CD14-positive monocyte (primary cell): ENCODE results near the gene GRXCR2. TPM values are rescaled to one million over a fixed set of nuclear protein-coding genes. Genes with fewer than 3 reads are reported as not detected.

Source experiments
- DNase-seq, 3 donors: peaks; one replicate each; pipeline ENCODE4 v3.0.0-alpha.2; 2011 to 2022
- H2AFZ ChIP-seq: 2 replicates; pipeline ENCODE4 v1.6.0; 2012; ENCODE audit warnings: mild to moderate bottlenecking, low read depth, low read length, inconsistent platforms; ENCODE audit not compliant: insufficient read depth, poor library complexity, severe bottlenecking
- H3K27ac ChIP-seq, 2 donors: 1 replicate in 1 of 2; 2 replicates in 1 of 2; pipeline ENCODE4 v1.5.1; 2012 to 2013; ENCODE audit warnings: low read length in 2 of 2, control low read depth in 1 of 2, inconsistent platforms in 1 of 2, low read depth in 1 of 2, mild to moderate bottlenecking in 1 of 2
- H3K27me3 ChIP-seq, 2 donors: one replicate each; pipeline versions ENCODE4 v1.6.0 to v1.6.1; 2011 to 2013; ENCODE audit warnings: low read length in 2 of 2; ENCODE audit not compliant: control insufficient read depth in 2 of 2, insufficient read depth in 2 of 2
- H3K36me3 ChIP-seq, 2 donors: replicated peaks in 1 of 2; 1 replicate in 1 of 2; 2 replicates in 1 of 2; pipeline versions ENCODE4 v1.5.1 to v1.6.1; 2012 to 2013; ENCODE audit warnings: low read length in 2 of 2, control low read depth in 1 of 2, inconsistent platforms in 1 of 2, mild to moderate bottlenecking in 1 of 2; ENCODE audit not compliant: insufficient read depth in 2 of 2, control insufficient read depth in 1 of 2
- H3K4me1 ChIP-seq, 2 donors: 1 replicate in 1 of 2; 2 replicates in 1 of 2; pipeline versions ENCODE4 v1.5.1 to v1.6.1; 2012 to 2013; ENCODE audit warnings: low read length in 2 of 2, control low read depth in 1 of 2, inconsistent platforms in 1 of 2, mild to moderate bottlenecking in 1 of 2, moderate library complexity in 1 of 2; ENCODE audit not compliant: insufficient read depth in 2 of 2, control insufficient read depth in 1 of 2
- H3K4me2 ChIP-seq: replicated peaks from 2 replicates; pipeline ENCODE3; 2012; ENCODE audit warnings: low read length, moderate library complexity, mild to moderate bottlenecking; ENCODE audit not compliant: poor library complexity, severe bottlenecking; ENCODE audit errors: extremely low read depth
- H3K4me3 ChIP-seq, 3 experiments: fragments of 200-600 bp in 1 of 3; sonication (generic) in 1 of 3; replicated peaks in 1 of 3; 1 replicate in 2 of 3; 2 replicates in 1 of 3; pipeline ENCODE4 v1.5.1; 2011 to 2013; ENCODE audit warnings: low read length in 3 of 3, mild to moderate bottlenecking in 3 of 3, control low read depth in 2 of 3, low read depth in 2 of 3, inconsistent platforms in 1 of 3, moderate library complexity in 1 of 3
- H3K79me2 ChIP-seq: 2 replicates; pipeline ENCODE4 v1.6.0; 2012; ENCODE audit warnings: mild to moderate bottlenecking, control low read depth, inconsistent platforms, low read length, moderate library complexity; ENCODE audit not compliant: insufficient read depth
- H3K9ac ChIP-seq: 2 replicates; pipeline ENCODE4 v1.6.0; 2017; ENCODE audit warnings: low read length, mild to moderate bottlenecking; ENCODE audit not compliant: insufficient read depth, poor library complexity, severe bottlenecking
- H3K9me3 ChIP-seq, 2 donors: replicated peaks in 1 of 2; 1 replicate in 1 of 2; 2 replicates in 1 of 2; pipeline versions ENCODE4 v1.5.1 to v1.6.1; 2012 to 2013; ENCODE audit warnings: low read length in 2 of 2, control low read depth in 1 of 2; ENCODE audit not compliant: control insufficient read depth in 1 of 2, insufficient read depth in 1 of 2
- H4K20me1 ChIP-seq: 2 replicates; pipeline ENCODE4 v1.6.0; 2012; ENCODE audit warnings: mild to moderate bottlenecking, low read length, control low read depth, moderate library complexity; ENCODE audit not compliant: insufficient read depth
- H3K27ac Mint-ChIP-seq, 7 donors: one replicate each; pipeline ENCODE4 v1.8.0; 2020; ENCODE audit warnings: mild to moderate bottlenecking in 7 of 7, mixed read lengths in 7 of 7, moderate library complexity in 6 of 7, inconsistent platforms in 2 of 7
- H3K27me3 Mint-ChIP-seq, 3 donors: one replicate each; pipeline ENCODE4 v1.8.0; 2021 to 2022; ENCODE audit warnings: low read depth in 3 of 3, mild to moderate bottlenecking in 3 of 3, mixed read lengths in 3 of 3, moderate library complexity in 3 of 3, inconsistent platforms in 1 of 3
- H3K36me3 Mint-ChIP-seq, 2 donors: one replicate each; pipeline ENCODE4 v1.8.0; 2020; ENCODE audit warnings: mixed read lengths in 2 of 2, inconsistent platforms in 1 of 2, mild to moderate bottlenecking in 1 of 2
- H3K4me1 Mint-ChIP-seq: one replicate; pipeline ENCODE4 v1.8.0; 2020; ENCODE audit warnings: mild to moderate bottlenecking, mixed read lengths
- H3K4me3 Mint-ChIP-seq, 2 donors: one replicate each; pipeline ENCODE4 v1.8.0; 2020; ENCODE audit warnings: mild to moderate bottlenecking in 2 of 2, mixed read lengths in 2 of 2, moderate library complexity in 1 of 2
- H3K9me3 Mint-ChIP-seq, 7 donors: one replicate each; pipeline ENCODE4 v1.8.0; 2020 to 2022; ENCODE audit warnings: mixed read lengths in 7 of 7, mild to moderate bottlenecking in 6 of 7, moderate library complexity in 6 of 7, inconsistent platforms in 2 of 7
- whole genome bisulfite sequencing: methylation state at CpG from one replicate; pipeline ENCODE4 v1.1.5; 2013; ENCODE audit warnings: missing lambda C conversion rate; ENCODE audit not compliant: insufficient coverage; 5-methylcytosine and 5-hydroxymethylcytosine counted together
- intact Hi-C, 2 donors: fragments of 100-400 bp; cut with micrococcal nuclease; formaldehyde crosslinking; loops; one replicate each; pipeline versions ENCODE4 v1.15.0 to v1.15.1; 2023
- polyA plus RNA-seq, 3 donors: library from polyadenylated mRNA; depleted of rRNA in 1 of 3; unstranded in 2 of 3; stranded (reverse) in 1 of 3; fragments of 300-500 nt in 2 of 3; fragments of >200 nt in 1 of 3; fragmentation: Illumina TruSeq in 2 of 3; gene quantifications; 1 replicate in 2 of 3; 2 replicates in 1 of 3; pipeline ENCODE4 v1.2.3, GENCODE V29; 2012 to 2021
- TF ChIP-seq, protein P1 (sequence below): fragments of 200-600 bp; IDR thresholded peaks from one replicate; pipeline ENCODE4 v1.8.0; 2022; ENCODE audit warnings: antibody characterized with exemption, mild to moderate bottlenecking

The GRXCR2 gene
- polyA plus RNA-seq, 3 donors: not detected

DNA sequence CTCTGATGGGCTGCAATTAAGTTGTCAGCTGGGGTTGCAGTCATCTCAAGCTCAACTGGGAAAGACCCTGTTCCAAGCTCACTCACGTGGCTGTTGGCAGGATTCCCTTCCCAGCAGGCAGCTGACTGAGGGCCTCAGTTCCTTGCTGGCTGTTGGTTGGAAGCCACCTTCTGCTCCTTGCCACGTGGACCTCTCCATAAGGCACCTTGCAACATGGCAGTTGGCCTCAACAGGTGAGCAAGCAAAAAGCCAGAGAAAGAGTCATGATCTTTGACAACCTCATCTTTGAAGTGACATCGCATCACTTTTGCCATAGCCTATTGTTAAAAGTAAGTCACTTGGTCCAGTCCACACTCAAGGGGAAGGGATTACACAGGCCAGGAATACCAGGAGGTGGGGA, 19.8 kb downstream of the GRXCR2 start:
- 88% methylated on average over 2 of the region's 3 CpGs for WGBS
- peaks cover 4 to 10% (median 7%) of the 10 kb centered on the region in 3 donors for H3K27me3 Mint-ChIP-seq
- TF ChIP-seq, protein P1, sequence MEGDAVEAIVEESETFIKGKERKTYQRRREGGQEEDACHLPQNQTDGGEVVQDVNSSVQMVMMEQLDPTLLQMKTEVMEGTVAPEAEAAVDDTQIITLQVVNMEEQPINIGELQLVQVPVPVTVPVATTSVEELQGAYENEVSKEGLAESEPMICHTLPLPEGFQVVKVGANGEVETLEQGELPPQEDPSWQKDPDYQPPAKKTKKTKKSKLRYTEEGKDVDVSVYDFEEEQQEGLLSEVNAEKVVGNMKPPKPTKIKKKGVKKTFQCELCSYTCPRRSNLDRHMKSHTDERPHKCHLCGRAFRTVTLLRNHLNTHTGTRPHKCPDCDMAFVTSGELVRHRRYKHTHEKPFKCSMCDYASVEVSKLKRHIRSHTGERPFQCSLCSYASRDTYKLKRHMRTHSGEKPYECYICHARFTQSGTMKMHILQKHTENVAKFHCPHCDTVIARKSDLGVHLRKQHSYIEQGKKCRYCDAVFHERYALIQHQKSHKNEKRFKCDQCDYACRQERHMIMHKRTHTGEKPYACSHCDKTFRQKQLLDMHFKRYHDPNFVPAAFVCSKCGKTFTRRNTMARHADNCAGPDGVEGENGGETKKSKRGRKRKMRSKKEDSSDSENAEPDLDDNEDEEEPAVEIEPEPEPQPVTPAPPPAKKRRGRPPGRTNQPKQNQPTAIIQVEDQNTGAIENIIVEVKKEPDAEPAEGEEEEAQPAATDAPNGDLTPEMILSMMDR: no peak
- Histone ChIP-seq H3K4me1 (peaks cover 7 to 9% of the 10 kb centered on the region in 2 donors), H4K20me1 (no peaks in the 10 kb centered on the region), H3K4me3 (no peak overlapping the region), H3K36me3 (no peaks in the 10 kb centered on the region), H3K27me3 (no peaks in the 10 kb centered on the region), H3K9me3 (no peaks in the 10 kb centered on the region), H3K79me2 (no peaks in the 10 kb centered on the region), H2AFZ (no peak overlapping the region), H3K4me2 (no peak overlapping the region), H3K9ac (no peak overlapping the region), H3K27ac (no peak overlapping the region)
- no peak for DNase-seq
- H3K4me1 Mint-ChIP-seq: peaks cover 9% of the 10 kb centered on the region
- H3K9me3 Mint-ChIP-seq: peaks cover 0 to 2% (median 0%) of the 10 kb centered on the region in 7 donors
- no peak overlapping the region for H3K27ac Mint-ChIP-seq
- intact Hi-C loops: no loop called here
- no peak overlapping the region for H3K4me3 Mint-ChIP-seq
- H3K36me3 Mint-ChIP-seq: no peaks in the 10 kb centered on the region

DNA sequence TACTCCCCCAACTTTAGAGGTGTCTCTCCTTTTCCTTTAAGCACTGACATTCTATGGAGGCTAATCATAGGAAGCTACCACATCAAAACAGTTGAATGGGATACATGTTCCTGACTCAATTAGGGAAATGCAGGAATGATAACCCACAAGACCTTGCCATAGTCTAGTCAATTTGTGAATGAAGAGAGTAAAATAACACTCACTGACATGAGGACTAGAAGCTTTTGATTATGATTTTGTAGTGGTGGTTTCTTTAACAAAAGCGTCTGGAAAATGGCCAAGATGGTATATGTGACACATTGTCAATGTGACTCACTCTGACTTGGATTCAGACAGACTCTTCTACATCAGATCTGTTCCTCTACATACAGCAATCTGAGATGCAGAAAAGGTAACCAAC, 24.0 kb downstream of the GRXCR2 start:
- no peaks in the 10 kb centered on the region for H4K20me1 ChIP-seq
- intact Hi-C loops: no loop called here
- H3K27me3 Mint-ChIP-seq: peaks cover 0 to 2% (median 2%) of the 10 kb centered on the region in 3 donors
- DNase-seq: no peak
- no peaks in the 10 kb centered on the region for H3K9me3 ChIP-seq
- H3K4me2 ChIP-seq: no peak overlapping the region
- no peak overlapping the region for H3K4me3 Mint-ChIP-seq
- H3K27ac ChIP-seq: no peak overlapping the region
- H3K9ac ChIP-seq: no peak overlapping the region
- H3K79me2 ChIP-seq: no peaks in the 10 kb centered on the region
- peaks cover 0 to 2% (median 0%) of the 10 kb centered on the region in 7 donors for H3K9me3 Mint-ChIP-seq
- H3K36me3 ChIP-seq: no peaks in the 10 kb centered on the region
- H2AFZ ChIP-seq: no peak overlapping the region
- no peaks in the 10 kb centered on the region for H3K4me1 ChIP-seq
- 80% methylated on average over 1 of the region's 1 CpG for WGBS
- H3K4me1 Mint-ChIP-seq: no peaks in the 10 kb centered on the region
- H3K4me3 ChIP-seq: no peak overlapping the region
- no peak overlapping the region for H3K27ac Mint-ChIP-seq
- no peaks in the 10 kb centered on the region for H3K27me3 ChIP-seq
- TF ChIP-seq, protein P1: no peak
- H3K36me3 Mint-ChIP-seq: no peaks in the 10 kb centered on the region
